ENCODE measurements around the gene SSH2.

GRCh38 chr17:29582772-29583171 lies 347.3 kb downstream of the SSH2 start:
- no peak for TF ChIP-seq CTCF (IDR thresholded peaks at IDR 0.05)
- TF ChIP-seq EZH2 (IDR thresholded peaks at IDR 0.05): no peak
- TF ChIP-seq EZH2phosphoT487 (IDR thresholded peaks at IDR 0.05): no peak

Measured in neural progenitor cell (in vitro differentiated cells).